Peyer's patch (tissue), 4 donors: ENCODE measurements around the gene RASSF4.

Experiments
- POLR2A ChIP-seq, 2 donors: fragments of 450-650 bp; IDR thresholded peaks; one replicate each; pipeline ENCODE4 v1.5.1; 2017; ENCODE audit warnings: antibody characterized with exemption in 2 of 2, mild to moderate bottlenecking in 2 of 2, moderate library complexity in 2 of 2
- TF ChIP-seq, protein P1 (sequence below), 6 experiments: fragments of 450-650 bp in 4 of 6; fragments of 200-600 bp in 2 of 6; sonication (generic) in 1 of 6; IDR thresholded peaks; one replicate each; pipeline ENCODE4 v1.5.1; 2017 to 2019; ENCODE audit warnings: antibody characterized with exemption in 6 of 6, mild to moderate bottlenecking in 3 of 6, moderate library complexity in 1 of 6

DNA sequence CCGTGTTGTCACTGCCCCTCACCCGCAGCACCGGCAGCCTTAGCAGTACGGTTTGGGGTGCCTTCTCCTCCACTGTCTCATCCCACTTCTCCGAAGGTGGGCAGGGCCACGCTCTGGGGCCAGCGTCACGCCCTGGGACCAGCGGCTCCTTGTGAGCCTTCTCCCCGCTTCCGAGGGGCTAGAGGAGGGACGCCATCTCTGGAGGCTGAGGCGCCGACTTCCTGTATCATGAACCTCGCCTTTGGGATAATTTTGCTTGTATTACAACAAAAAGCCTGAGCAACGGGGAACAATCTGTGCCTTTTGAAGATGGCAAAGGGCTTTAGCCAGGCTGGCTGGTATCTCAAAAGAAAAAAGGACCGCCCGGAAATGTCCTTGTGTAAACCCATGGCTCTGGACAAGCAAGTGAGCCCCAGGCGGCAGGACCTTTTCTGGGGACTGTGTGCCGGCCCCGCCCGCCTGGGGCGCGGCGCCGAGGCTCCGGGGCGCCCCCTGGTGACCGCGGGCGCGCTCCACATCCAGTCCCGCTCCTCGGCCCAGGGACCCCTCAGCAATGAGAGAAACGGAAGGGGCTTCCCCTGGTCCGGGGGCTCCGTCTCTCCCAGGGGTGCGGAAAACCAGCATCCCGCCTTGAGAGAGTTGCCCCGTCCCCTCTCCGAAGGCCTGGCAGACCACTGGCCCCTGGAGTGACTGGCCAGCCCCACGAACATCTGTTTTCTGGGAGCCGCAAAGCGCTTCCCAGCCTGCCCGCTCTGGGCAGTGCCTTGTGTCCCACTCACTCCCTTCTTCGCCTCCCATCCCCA is 15.2 kb downstream of the RASSF4 start:
- peak in 1 of 2 donors; percentile 28 for TF ChIP-seq POLR2A (IDR thresholded peaks at IDR 0.05)
- TF ChIP-seq, protein P1, sequence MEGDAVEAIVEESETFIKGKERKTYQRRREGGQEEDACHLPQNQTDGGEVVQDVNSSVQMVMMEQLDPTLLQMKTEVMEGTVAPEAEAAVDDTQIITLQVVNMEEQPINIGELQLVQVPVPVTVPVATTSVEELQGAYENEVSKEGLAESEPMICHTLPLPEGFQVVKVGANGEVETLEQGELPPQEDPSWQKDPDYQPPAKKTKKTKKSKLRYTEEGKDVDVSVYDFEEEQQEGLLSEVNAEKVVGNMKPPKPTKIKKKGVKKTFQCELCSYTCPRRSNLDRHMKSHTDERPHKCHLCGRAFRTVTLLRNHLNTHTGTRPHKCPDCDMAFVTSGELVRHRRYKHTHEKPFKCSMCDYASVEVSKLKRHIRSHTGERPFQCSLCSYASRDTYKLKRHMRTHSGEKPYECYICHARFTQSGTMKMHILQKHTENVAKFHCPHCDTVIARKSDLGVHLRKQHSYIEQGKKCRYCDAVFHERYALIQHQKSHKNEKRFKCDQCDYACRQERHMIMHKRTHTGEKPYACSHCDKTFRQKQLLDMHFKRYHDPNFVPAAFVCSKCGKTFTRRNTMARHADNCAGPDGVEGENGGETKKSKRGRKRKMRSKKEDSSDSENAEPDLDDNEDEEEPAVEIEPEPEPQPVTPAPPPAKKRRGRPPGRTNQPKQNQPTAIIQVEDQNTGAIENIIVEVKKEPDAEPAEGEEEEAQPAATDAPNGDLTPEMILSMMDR (IDR thresholded peaks at IDR 0.05), result peak; percentile 89 to 99 (median 97)
